Fibroblast of skin of scalp (primary cell): ENCODE results near the gene ANO4.
A peak's percentile ranks its signal among the peaks of the same experiment; 100 is the strongest.
"Not testable (repeated sequence)": the region's sequence is repeated elsewhere in the genome, so short reads cannot be mapped to it uniquely, and the experiment has no call there.

Experiments
- DNase-seq: peaks from one replicate; pipeline ENCODE4 v3.0.0-alpha.2; 2013

ANO4 gene

GRCh38 chr12:100954118-100954517 lies 159.5 kb downstream of the ANO4 start:
- DNase-seq, result no peak

- peak; percentile 72 for DNase-seq
Observed at GRCh38 chr12:100955139-100955538, 160.6 kb downstream of the ANO4 start.

GRCh38 chr12:100956311-100956852 lies 161.8 kb downstream of the ANO4 start:
- no peak for DNase-seq

- DNase-seq, result peak; percentile 24
Observed at GRCh38 chr12:100959481-100959880, 164.9 kb downstream of the ANO4 start.

- no peak for DNase-seq
Observed at GRCh38 chr12:100962086-100962712, 167.6 kb downstream of the ANO4 start.

GRCh38 chr12:100963381-100963780 lies 168.8 kb downstream of the ANO4 start:
- DNase-seq, result peak; percentile 22

GRCh38 chr12:100964028-100964427 lies 169.5 kb downstream of the ANO4 start:
- DNase-seq, result no peak

GRCh38 chr12:100967189-100967588 lies 172.6 kb downstream of the ANO4 start:
- DNase-seq, result no peak

- no peak for DNase-seq
Observed at GRCh38 chr12:100970894-100971293, 176.3 kb downstream of the ANO4 start.

- DNase-seq, result no peak
Observed at GRCh38 chr12:100972121-100972520, 177.5 kb downstream of the ANO4 start.

- no peak for DNase-seq
Observed at GRCh38 chr12:100974341-100974740, 179.8 kb downstream of the ANO4 start.

- DNase-seq, result no peak
Observed at GRCh38 chr12:100974747-100975146, 180.2 kb downstream of the ANO4 start.

GRCh38 chr12:100976735-100977134 lies 182.2 kb downstream of the ANO4 start:
- DNase-seq, result no peak

GRCh38 chr12:100980856-100981255 lies 186.3 kb downstream of the ANO4 start:
- DNase-seq, result no peak

GRCh38 chr12:100982511-100983183 lies 188.1 kb downstream of the ANO4 start:
- DNase-seq, result no peak

- no peak for DNase-seq
Observed at GRCh38 chr12:100984796-100985195, 190.2 kb downstream of the ANO4 start.

- DNase-seq, result peak; percentile 7
Observed at GRCh38 chr12:100986595-100987547, 192.3 kb downstream of the ANO4 start.

GRCh38 chr12:100987552-100988521 lies 193.3 kb downstream of the ANO4 start:
- DNase-seq, result peak; percentile 17

- DNase-seq, result not testable (repeated sequence)
Observed at GRCh38 chr12:100989509-100989908, 194.9 kb downstream of the ANO4 start.

- DNase-seq, result no peak
Observed at GRCh38 chr12:100991102-100991501, 196.5 kb downstream of the ANO4 start.

GRCh38 chr12:100992194-100992593 lies 197.6 kb downstream of the ANO4 start:
- DNase-seq, result no peak
